ENCODE results near the gene ADGRB3. TPM values are rescaled to one million over a fixed set of nuclear protein-coding genes. Genes with fewer than 3 reads are reported as not detected.
"Not testable (repeated sequence)": the region's sequence is repeated elsewhere in the genome, so short reads cannot be mapped to it uniquely, and the experiment has no call there.

The ADGRB3 gene
- total RNA-seq, 4 donors from 2014 or later: 0.30 to 0.94 (median 0.35) TPM

GRCh38 chr6:68876792-68877493, 241.9 kb downstream of the ADGRB3 start:
- 13 to 14% methylated on average over 2 of the region's 2 CpGs for WGBS, 2 donors
- intact Hi-C loops (cut with DNase I; ENCODE audit: low total_unique reads): no loop called here

GRCh38 chr6:68880050-68880813, 245.2 kb downstream of the ADGRB3 start:
- 70 to 73% methylated on average over 4 of the region's 4 CpGs for whole genome bisulfite sequencing, 2 donors
- TF ChIP-seq POLR2A (IDR thresholded peaks at IDR 0.05) (no peak), CTCF (IDR thresholded peaks at IDR 0.05) (no peak)
- H3K4me3 ChIP-seq (ENCODE audit: low read depth, poor library complexity, severe bottlenecking): no peak overlapping the region
- no peak for DNase-seq (ENCODE audit: low spot score in 2 of 2)
- intact Hi-C loops (cut with DNase I; ENCODE audit: low total_unique reads): no loop called here

More at GRCh38 chr6:68876792-68877493, 241.9 kb downstream of the ADGRB3 start:
- TF ChIP-seq POLR2A (IDR thresholded peaks at IDR 0.05): no peak
- TF ChIP-seq CTCF (IDR thresholded peaks at IDR 0.05): no peak
- DNase-seq (ENCODE audit: low spot score in 2 of 2): no peak
- no peak overlapping the region for H3K4me3 ChIP-seq (ENCODE audit: low read depth, poor library complexity, severe bottlenecking)

- H3K4me3 ChIP-seq (ENCODE audit: low read depth, poor library complexity, severe bottlenecking); DNase-seq (ENCODE audit: low spot score in 2 of 2); intact Hi-C loops (cut with DNase I; ENCODE audit: low total_unique reads): not testable (repeated sequence)
- 81 to 90% methylated on average over 9 of the region's 9 CpGs for WGBS, 2 donors
These were observed 248.2 kb downstream of the ADGRB3 start for GRCh38 chr6:68883325-68883724.

GRCh38 chr6:68891419-68891818, 256.3 kb downstream of the ADGRB3 start:
- DNase-seq (ENCODE audit: low spot score in 2 of 2): no peak
- H3K4me3 ChIP-seq (ENCODE audit: low read depth, poor library complexity, severe bottlenecking): no peak overlapping the region
- intact Hi-C loops (cut with DNase I; ENCODE audit: low total_unique reads): no loop called here
- TF ChIP-seq POLR2A (IDR thresholded peaks at IDR 0.05) (no peak), CTCF (IDR thresholded peaks at IDR 0.05) (no peak)

GRCh38 chr6:68892452-68892851, 257.4 kb downstream of the ADGRB3 start:
- TF ChIP-seq POLR2A (IDR thresholded peaks at IDR 0.05) (no peak), CTCF (IDR thresholded peaks at IDR 0.05) (no peak)
- 88 to 92% methylated on average over 3 of the region's 3 CpGs for WGBS, 2 donors
- no peak for DNase-seq (ENCODE audit: low spot score in 2 of 2)
- H3K4me3 ChIP-seq (ENCODE audit: low read depth, poor library complexity, severe bottlenecking): no peak overlapping the region
- intact Hi-C loops (cut with DNase I; ENCODE audit: low total_unique reads): no loop called here

- WGBS, 2 donors: 53 to 62% methylated on average over 1 of the region's 1 CpG
- no peak for TF ChIP-seq CTCF (IDR thresholded peaks at IDR 0.05)
- no peak for TF ChIP-seq POLR2A (IDR thresholded peaks at IDR 0.05)
- intact Hi-C loops (cut with DNase I; ENCODE audit: low total_unique reads): no loop called here
- no peak for DNase-seq (ENCODE audit: low spot score in 2 of 2)
- H3K4me3 ChIP-seq (ENCODE audit: low read depth, poor library complexity, severe bottlenecking): no peak overlapping the region
These were observed 260.8 kb downstream of the ADGRB3 start for GRCh38 chr6:68895929-68896328.

All from lower leg skin (tissue), 4 donors.